ENCODE measurements around the gene KLHL10. TPM values are rescaled to one million over a fixed set of nuclear protein-coding genes. Genes with fewer than 3 reads are reported as not detected.

Gene KLHL10
- not detected for total RNA-seq

DNA sequence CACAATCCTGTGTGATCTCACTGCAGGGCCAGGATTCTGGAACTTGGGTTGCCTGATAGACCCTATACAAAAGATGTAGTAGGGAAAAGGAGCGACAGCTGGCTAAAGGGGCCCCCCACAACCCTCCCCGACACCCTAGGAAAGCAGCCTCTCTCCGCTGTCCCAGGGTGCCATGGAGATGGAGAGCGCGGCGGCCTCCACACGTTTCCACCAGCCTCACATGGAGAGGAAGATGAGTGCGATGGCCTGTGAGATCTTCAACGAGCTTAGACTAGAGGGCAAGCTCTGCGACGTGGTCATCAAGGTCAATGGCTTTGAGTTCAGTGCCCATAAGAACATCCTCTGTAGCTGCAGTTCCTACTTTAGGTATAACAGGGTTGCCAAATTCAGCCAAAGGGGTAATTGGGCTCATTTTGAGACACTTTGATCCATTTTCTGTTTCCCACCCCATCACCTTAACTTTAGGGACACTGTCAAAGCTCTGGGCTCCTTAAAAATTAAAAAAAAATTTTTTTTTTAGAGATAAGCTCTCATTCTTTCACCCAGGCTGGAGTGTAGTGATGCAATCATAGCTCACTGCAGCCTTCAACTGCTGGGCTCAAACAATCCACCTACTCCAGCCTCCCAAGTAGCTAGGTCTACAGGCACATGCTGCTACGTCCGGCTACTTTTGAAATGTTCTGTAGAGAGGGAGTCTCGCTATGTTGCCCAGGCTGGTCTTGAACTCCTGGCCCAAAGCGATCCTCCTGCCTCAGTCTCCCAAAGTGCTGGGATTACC, at the start of gene KLHL10:
Gene KLHL10 (plus strand): TSS at position 65 of the 778 bp plus-strand sequence. CDS start 108 bp downstream, at position 173.

GRCh38 chr17:41811549-41812380, 25.9 kb upstream of the KLHL10 start, which contains the start of gene P3H4:
Gene P3H4 (minus strand): TSS chr17:41811949. CDS start chr17:41811915, 34 bp downstream.

GRCh38 chr17:41812381-41813151, 25.1 kb upstream of the KLHL10 start, which contains the start of gene FKBP10:
Gene FKBP10 (plus strand): TSS chr17:41813004. CDS start chr17:41813035, 31 bp downstream.

GRCh38 chr17:41835800-41836549, 1.6 kb upstream of the KLHL10 start, which contains the start of gene NT5C3B:
Gene NT5C3B (minus strand): TSS chr17:41836232. CDS start chr17:41836193, 39 bp downstream.

GRCh38 chr17:41864836-41865595, 27.4 kb downstream of the KLHL10 start, which contains the start of gene KLHL11:
Gene KLHL11 (minus strand): TSS chr17:41865423. CDS start chr17:41865370, 53 bp downstream.

Other genes with a start within 250 kb of the KLHL10 start
- gene KRT16, start 225.1 kb upstream of the KLHL10 start, total RNA-seq = not detected
- gene KRT17, start 213.2 kb upstream of the KLHL10 start, total RNA-seq = not detected
- 100 to 1,000 TPM; 768 to 814 TPM for gene EIF1, start 148.9 kb upstream of the KLHL10 start, total RNA-seq
- not detected for gene GAST, start 125.5 kb upstream of the KLHL10 start, total RNA-seq
- gene HAP1, start 103.2 kb upstream of the KLHL10 start, total RNA-seq = under 1 TPM in 1 of 2 experiments, not detected in 1; 0.05 TPM
- gene JUP, start 51.1 kb upstream of the KLHL10 start, total RNA-seq = 1 to 10 TPM in 1 of 2 experiments, under 1 TPM in 1; 0.63 to 1.1 TPM
- 1 to 10 TPM; 2.9 to 3.3 TPM for gene P3H4, start 25.9 kb upstream of the KLHL10 start, total RNA-seq
- not detected for gene FKBP10, start 24.8 kb upstream of the KLHL10 start, total RNA-seq
- gene NT5C3B, start 1.6 kb upstream of the KLHL10 start, total RNA-seq = 10 to 100 TPM; 18.4 to 19.9 TPM
- gene KLHL11, start 27.6 kb downstream of the KLHL10 start, total RNA-seq = 10 to 100 TPM; 12.0 to 12.1 TPM
- gene ACLY, start 81.1 kb downstream of the KLHL10 start, total RNA-seq = 100 to 1,000 TPM; 141 to 143 TPM
- gene ODAD4, start 92.8 kb downstream of the KLHL10 start, total RNA-seq = 1 to 10 TPM in 1 of 2 experiments, under 1 TPM in 1; 0.89 to 1.4 TPM
- gene CNP, start 129.0 kb downstream of the KLHL10 start, total RNA-seq = 10 to 100 TPM; 53.9 to 62.0 TPM
- 10 to 100 TPM; 76.0 to 79.6 TPM for gene DNAJC7, start 179.6 kb downstream of the KLHL10 start, total RNA-seq
- 10 to 100 TPM; 20.8 to 21.4 TPM for gene NKIRAS2, start 182.3 kb downstream of the KLHL10 start, total RNA-seq
- under 1 TPM; 0.07 to 0.08 TPM for gene C17orf113, start 212.8 kb downstream of the KLHL10 start, total RNA-seq

All from activated naive CD4-positive, alpha-beta T cell treated with anti-CD3 and anti-CD28 coated beads, Interleukin-2, amount 10 ng/mL, durations not matched to agents 5 hours and 36 hours (primary cell).